IMR-90 (cell line): Measurements from ENCODE around the gene LGI2. TPM values are rescaled to one million over a fixed set of nuclear protein-coding genes. Genes with fewer than 3 reads are reported as not detected.

ENCODE experiments used
- ATAC-seq: fragments of 200-7000 bp; cut with Tn5 transposase; 2 replicates; pipeline ENCODE4 v1.9.1; 2020; ENCODE audit warnings: low read depth, mild to moderate bottlenecking, moderate library complexity
- BruUV-seq: library from RNA; stranded (reverse); fragments of 400-500 nt; replicated peaks from 2 replicates; lab custom pipeline; 2021; lab: Mats Ljungman, UMichigan
- CTCF ChIA-PET: fragments of 300-600 bp; formaldehyde crosslinking; extraction: SDS; loops from one replicate; lab custom pipeline; 2021; ENCODE audit warnings: antibody characterized with exemption; lab: Yijun Ruan, JAX
- POLR2A ChIA-PET: fragments of 300-600 bp; sonication (Branson Sonifier 250); formaldehyde crosslinking; loops from one replicate; lab custom pipeline; 2022; ENCODE audit warnings: antibody characterized with exemption; ENCODE audit not compliant: unreplicated experiment; lab: Charles Lee
- DNase-seq: peaks from one replicate; pipeline ENCODE4 v3.0.0; 2013
- H2AFZ ChIP-seq: replicated peaks from 2 replicates; pipeline ENCODE3; 2013; ENCODE audit warnings: low read length, mild to moderate bottlenecking; ENCODE audit not compliant: poor library complexity
- H2AK5ac ChIP-seq: 2 replicates; pipeline ENCODE4 v1.6.1; 2013; ENCODE audit warnings: low read depth, low read length, inconsistent platforms
- H2AK9ac ChIP-seq: replicated peaks from 2 replicates; pipeline ENCODE3; 2013; ENCODE audit warnings: mild to moderate bottlenecking, low read depth, low read length, moderate library complexity; ENCODE audit not compliant: poor library complexity
- H2BK120ac ChIP-seq: 2 replicates; pipeline ENCODE4 v1.6.1; 2013; ENCODE audit warnings: low read depth, low read length, inconsistent platforms
- H2BK15ac ChIP-seq: 3 replicates; pipeline ENCODE4 v1.6.1; 2013; ENCODE audit warnings: low read depth, low read length, inconsistent platforms
- H2BK20ac ChIP-seq: 2 replicates; pipeline ENCODE4 v1.6.1; 2013; ENCODE audit warnings: low read depth, mild to moderate bottlenecking, inconsistent platforms, low read length, moderate library complexity
- H2BK5ac ChIP-seq: 2 replicates; pipeline ENCODE4 v1.6.1; 2013; ENCODE audit warnings: mild to moderate bottlenecking, low read depth, low read length, inconsistent platforms; ENCODE audit not compliant: poor library complexity, severe bottlenecking
- H3K14ac ChIP-seq: replicated peaks from 2 replicates; pipeline ENCODE4 v1.6.1; 2013; ENCODE audit warnings: low read depth, low read length, inconsistent platforms
- H3K18ac ChIP-seq: 2 replicates; pipeline ENCODE4 v1.6.1; 2013; ENCODE audit warnings: low read depth, low read length, control low read depth
- H3K23ac ChIP-seq: 2 replicates; pipeline ENCODE4 v1.6.1; 2013; ENCODE audit warnings: low read depth, low read length, inconsistent platforms
- H3K27ac ChIP-seq: 2 replicates; pipeline ENCODE4 v1.5.1; 2013; ENCODE audit warnings: mild to moderate bottlenecking, control low read depth, low read length; ENCODE audit not compliant: insufficient read depth
- H3K27me3 ChIP-seq: 2 replicates; pipeline ENCODE4 v1.6.1; 2013; ENCODE audit warnings: low read length; ENCODE audit not compliant: control insufficient read depth, insufficient read depth
- H3K36me3 ChIP-seq: 2 replicates; pipeline ENCODE4 v1.6.1; 2013; ENCODE audit warnings: low read length, mixed read lengths; ENCODE audit not compliant: control insufficient read depth, insufficient read depth
- H3K4ac ChIP-seq: 2 replicates; pipeline ENCODE4 v1.6.1; 2013; ENCODE audit warnings: low read depth, low read length, inconsistent platforms
- H3K4me1 ChIP-seq: 2 replicates; pipeline ENCODE4 v1.6.1; 2013; ENCODE audit warnings: low read length, mixed read lengths; ENCODE audit not compliant: control insufficient read depth, insufficient read depth
- H3K4me2 ChIP-seq: 2 replicates; pipeline ENCODE4 v1.6.1; 2013; ENCODE audit warnings: low read depth, mild to moderate bottlenecking, control low read depth, low read length, moderate library complexity
- H3K4me3 ChIP-seq: 2 replicates; pipeline ENCODE4 v1.5.1; 2013; ENCODE audit warnings: low read depth, mild to moderate bottlenecking, control low read depth, low read length, moderate library complexity; ENCODE audit not compliant: insufficient read depth
- H3K56ac ChIP-seq: 2 replicates; pipeline ENCODE4 v1.6.1; 2013; ENCODE audit warnings: low read length, inconsistent platforms; ENCODE audit not compliant: insufficient read depth; ENCODE audit errors: extremely low read depth
- H3K79me1 ChIP-seq, 2 experiments: 2 replicates each; pipeline ENCODE4 v1.6.1; 2013; ENCODE audit warnings: low read length in 2 of 2, inconsistent platforms in 1 of 2, low read depth in 1 of 2
- H3K9ac ChIP-seq: 2 replicates; pipeline ENCODE4 v1.6.1; 2013; ENCODE audit warnings: low read depth, low read length, control low read depth
- H3K9me1 ChIP-seq: 2 replicates; pipeline ENCODE4 v1.6.1; 2013; ENCODE audit warnings: low read length, inconsistent platforms; ENCODE audit not compliant: insufficient read depth
- H3K9me3 ChIP-seq: 2 replicates; pipeline ENCODE4 v1.6.1; 2013; ENCODE audit warnings: low read length; ENCODE audit not compliant: control insufficient read depth, insufficient read depth
- H4K20me1 ChIP-seq: 2 replicates; pipeline ENCODE4 v1.6.1; 2013; ENCODE audit warnings: low read length, inconsistent platforms; ENCODE audit not compliant: insufficient read depth
- H4K5ac ChIP-seq: 2 replicates; pipeline ENCODE4 v1.6.1; 2013; ENCODE audit warnings: mild to moderate bottlenecking, low read depth, low read length, control low read depth
- H4K8ac ChIP-seq, 2 experiments: 2 replicates each; pipeline ENCODE4 v1.6.1; 2013; ENCODE audit warnings: low read depth in 2 of 2, low read length in 2 of 2, control low read depth in 1 of 2, inconsistent platforms in 1 of 2
- H4K91ac ChIP-seq: 2 replicates; pipeline ENCODE4 v1.6.1; 2013; ENCODE audit warnings: low read depth, low read length, inconsistent platforms; ENCODE audit not compliant: insufficient read depth
- BHLHE40 ChIP-seq: fragments of 150-350 bp; IDR thresholded peaks from 2 replicates; pipeline ENCODE4 v1.6.1; 2016; ENCODE audit warnings: mild to moderate bottlenecking, low read depth, low read length
- CEBPB ChIP-seq: IDR thresholded peaks from 2 replicates; pipeline ENCODE4 v1.6.1; 2012; ENCODE audit warnings: low read depth, low read length, improper control_type of control experiment
- CHD1 ChIP-seq: IDR thresholded peaks from 2 replicates; pipeline ENCODE4 v1.6.1; 2012; ENCODE audit warnings: low read depth, low read length, improper control_type of control experiment
- ELK1 ChIP-seq: fragments of 150-350 bp; IDR thresholded peaks from 2 replicates; pipeline ENCODE4 v1.6.1; 2016; ENCODE audit warnings: low read depth, mild to moderate bottlenecking, low read length, moderate library complexity, borderline replicate concordance
- FOS ChIP-seq: fragments of 150-350 bp; IDR thresholded peaks from 2 replicates; pipeline ENCODE4 v1.6.1; 2016; ENCODE audit warnings: low read depth, low read length
- MAFK ChIP-seq: IDR thresholded peaks from 2 replicates; pipeline ENCODE4 v1.6.1; 2012; ENCODE audit warnings: low read depth, low read length, improper control_type of control experiment
- MAZ ChIP-seq: IDR thresholded peaks from 2 replicates; pipeline ENCODE4 v1.6.1; 2012; ENCODE audit warnings: low read depth, mild to moderate bottlenecking, low read length, improper control_type of control experiment, moderate library complexity, borderline replicate concordance
- MXI1 ChIP-seq: IDR thresholded peaks from 2 replicates; pipeline ENCODE4 v1.6.1; 2012; ENCODE audit warnings: low read depth, mild to moderate bottlenecking, low read length, moderate library complexity, borderline replicate concordance
- NFE2L2 ChIP-seq: fragments of 150-350 bp; IDR thresholded peaks from 2 replicates; pipeline ENCODE4 v1.6.1; 2016; ENCODE audit warnings: low read depth, mild to moderate bottlenecking, low read length
- POLR2A ChIP-seq: IDR thresholded peaks from 2 replicates; pipeline ENCODE4 v1.6.1; 2012; ENCODE audit warnings: mild to moderate bottlenecking, low read depth, low read length
- RAD21 ChIP-seq: IDR thresholded peaks from 2 replicates; pipeline ENCODE4 v1.6.1; 2012; ENCODE audit warnings: low read length, improper control_type of control experiment
- RCOR1 ChIP-seq: IDR thresholded peaks from 2 replicates; pipeline ENCODE4 v1.6.1; 2012; ENCODE audit warnings: mild to moderate bottlenecking, low read length, improper control_type of control experiment; ENCODE audit not compliant: insufficient replicate concordance
- RFX5 ChIP-seq: IDR thresholded peaks from 2 replicates; pipeline ENCODE4 v1.8.0; 2012; ENCODE audit warnings: low read depth, mild to moderate bottlenecking, low read length, moderate library complexity
- SMC3 ChIP-seq: fragments of 150-350 bp; IDR thresholded peaks from 2 replicates; pipeline ENCODE4 v1.6.1; 2016; ENCODE audit warnings: low read depth, mild to moderate bottlenecking, antibody characterized with exemption, low read length, moderate library complexity
- WGBS, 2 experiments: methylation state at CpG; one replicate each; pipeline versions ENCODE4 v1.1.5 to v1.1.7; 2013; ENCODE audit warnings: missing lambda C conversion rate in 2 of 2; ENCODE audit not compliant: insufficient read length in 1 of 2; ENCODE audit errors: extremely low coverage in 2 of 2; 5-methylcytosine and 5-hydroxymethylcytosine counted together
- dilution Hi-C: fragments of 300-500 bp; cut with HindIII; formaldehyde crosslinking; loops from one replicate; pipeline ENCODE4 v1.14.3; 2018; ENCODE audit warnings: low sequenced_read_pairs; ENCODE audit not compliant: unreplicated experiment
- in situ Hi-C: fragments of 300-500 bp; cut with MboI; formaldehyde crosslinking; loops from 3 replicates; pipeline ENCODE4 v1.14.3; 2019; ENCODE audit warnings: low sequenced_read_pairs, inconsistent platforms, mixed read lengths
- intact Hi-C: fragments of 100-400 bp; cut with micrococcal nuclease; formaldehyde crosslinking; loops from 2 replicates; pipeline ENCODE4 v1.10.0; 2022
- polyA plus RNA-seq, 3 experiments: library from polyadenylated mRNA; depleted of rRNA; stranded (reverse); fragments of >200 nt; gene quantifications; 2 replicates each; pipeline ENCODE4 v1.2.3, GENCODE V29; 2012; ENCODE audit warnings: low replicate concordance in 1 of 3
- total RNA-seq: library from RNA; depleted of rRNA; stranded (reverse); fragments of >200 nt; gene quantifications from 2 replicates; pipeline ENCODE4 v1.2.3, GENCODE V29; 2012
- TF ChIP-seq, protein P1 (sequence below): fragments of 150-350 bp; IDR thresholded peaks from 2 replicates; pipeline ENCODE4 v1.6.1; 2017; ENCODE audit warnings: mild to moderate bottlenecking, antibody characterized with exemption, low read length, low read depth
- TF ChIP-seq, protein P2 (sequence below): conservative IDR thresholded peaks from 2 replicates; pipeline ENCODE4 v1.5.1; 2012; ENCODE audit warnings: mild to moderate bottlenecking, low read depth, low read length, improper control_type of control experiment

Gene LGI2
- total and polyA plus RNA-seq, 2 of the 4 experiments (the other 2 are of a cell fraction), result not detected

DNA sequence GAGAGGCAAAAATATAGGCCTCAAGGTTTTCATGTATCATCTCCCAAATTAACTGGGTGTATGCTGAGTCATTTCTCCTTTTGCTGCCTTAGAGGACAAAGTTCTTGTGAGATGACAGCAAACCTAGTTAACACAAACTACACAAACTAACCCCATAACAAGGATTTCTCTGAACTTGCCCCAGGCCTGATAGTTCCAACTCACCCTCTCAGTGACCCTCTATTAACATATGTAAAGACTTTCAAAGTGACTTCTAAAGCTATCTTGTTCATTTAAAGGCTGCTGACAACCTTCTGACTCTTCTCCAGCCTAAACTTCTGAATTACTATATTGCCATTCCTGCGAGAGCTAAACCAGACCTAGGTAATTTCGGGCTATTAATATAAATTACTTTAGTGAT, 74.7 kb downstream of the LGI2 start:
- POLR2A ChIA-PET, result no interaction called here
- Histone ChIP-seq H2AK5ac (no peak overlapping the region), H3K9me1 (no peaks in the 10 kb centered on the region), H3K4ac (no peak overlapping the region), H4K91ac (no peak overlapping the region), H2BK120ac (no peak overlapping the region), H3K14ac (no peak overlapping the region), H3K4me3 (no peak overlapping the region), H4K5ac (no peak overlapping the region), H3K36me3 (no peaks in the 10 kb centered on the region), H3K79me1 (no peaks in the 10 kb centered on the region), H2BK15ac (no peak overlapping the region), H3K56ac (no peak overlapping the region), H3K4me2 (no peak overlapping the region), H4K20me1 (no peaks in the 10 kb centered on the region), H3K9ac (no peak overlapping the region), H2AK9ac (no peak overlapping the region), H3K4me1 (no peaks in the 10 kb centered on the region), H3K23ac (no peak overlapping the region), H3K27me3 (peaks cover 7% of the 10 kb centered on the region), H2AFZ (no peak overlapping the region), H4K8ac (no peak overlapping the region), H3K9me3 (no peaks in the 10 kb centered on the region; the same call in 1 of the 2 replicates), H2BK20ac (no peak overlapping the region), H3K18ac (no peak overlapping the region), H3K27ac (no peak overlapping the region), H2BK5ac (no peak overlapping the region)
- ATAC-seq (no peak), DNase-seq (no peak)
- dilution Hi-C loops (no loop called here), in situ Hi-C loops (no loop called here), intact Hi-C loops (no loop called here)
- TF ChIP-seq CHD1, result no peak
- TF ChIP-seq, protein P1, sequence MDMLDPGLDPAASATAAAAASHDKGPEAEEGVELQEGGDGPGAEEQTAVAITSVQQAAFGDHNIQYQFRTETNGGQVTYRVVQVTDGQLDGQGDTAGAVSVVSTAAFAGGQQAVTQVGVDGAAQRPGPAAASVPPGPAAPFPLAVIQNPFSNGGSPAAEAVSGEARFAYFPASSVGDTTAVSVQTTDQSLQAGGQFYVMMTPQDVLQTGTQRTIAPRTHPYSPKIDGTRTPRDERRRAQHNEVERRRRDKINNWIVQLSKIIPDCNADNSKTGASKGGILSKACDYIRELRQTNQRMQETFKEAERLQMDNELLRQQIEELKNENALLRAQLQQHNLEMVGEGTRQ, result no peak
- TF ChIP-seq RAD21, result no peak
- TF ChIP-seq MAFK, result no peak
- TF ChIP-seq FOS, result no peak
- no peak for TF ChIP-seq CEBPB
- TF ChIP-seq NFE2L2, result no peak
- TF ChIP-seq MXI1, result no peak
- TF ChIP-seq ELK1, result no peak
- TF ChIP-seq, protein P2, sequence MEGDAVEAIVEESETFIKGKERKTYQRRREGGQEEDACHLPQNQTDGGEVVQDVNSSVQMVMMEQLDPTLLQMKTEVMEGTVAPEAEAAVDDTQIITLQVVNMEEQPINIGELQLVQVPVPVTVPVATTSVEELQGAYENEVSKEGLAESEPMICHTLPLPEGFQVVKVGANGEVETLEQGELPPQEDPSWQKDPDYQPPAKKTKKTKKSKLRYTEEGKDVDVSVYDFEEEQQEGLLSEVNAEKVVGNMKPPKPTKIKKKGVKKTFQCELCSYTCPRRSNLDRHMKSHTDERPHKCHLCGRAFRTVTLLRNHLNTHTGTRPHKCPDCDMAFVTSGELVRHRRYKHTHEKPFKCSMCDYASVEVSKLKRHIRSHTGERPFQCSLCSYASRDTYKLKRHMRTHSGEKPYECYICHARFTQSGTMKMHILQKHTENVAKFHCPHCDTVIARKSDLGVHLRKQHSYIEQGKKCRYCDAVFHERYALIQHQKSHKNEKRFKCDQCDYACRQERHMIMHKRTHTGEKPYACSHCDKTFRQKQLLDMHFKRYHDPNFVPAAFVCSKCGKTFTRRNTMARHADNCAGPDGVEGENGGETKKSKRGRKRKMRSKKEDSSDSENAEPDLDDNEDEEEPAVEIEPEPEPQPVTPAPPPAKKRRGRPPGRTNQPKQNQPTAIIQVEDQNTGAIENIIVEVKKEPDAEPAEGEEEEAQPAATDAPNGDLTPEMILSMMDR, result no peak
- no peak for TF ChIP-seq SMC3
- TF ChIP-seq RCOR1, result no peak
- TF ChIP-seq BHLHE40, result no peak
- TF ChIP-seq MAZ, result no peak
- no peak for TF ChIP-seq RFX5
- no peak for TF ChIP-seq POLR2A
- BruUV-seq, result no TSS peak
- CTCF ChIA-PET, result interaction anchor here (1.2 kb wide), 1 partner anchor 24 kb away, joined by 3 read pairs; no protein-coding TSS in a partner anchor
- no CpG with 5 or more reads among the region's 2 CpGs for WGBS, 2 experiments
